H1 (cell line): ENCODE data around the gene HIVEP3. TPM values are rescaled to one million over a fixed set of nuclear protein-coding genes. Genes with fewer than 3 reads are reported as not detected.

Source experiments
- GABPA ChIP-seq: IDR thresholded peaks from 2 replicates; pipeline ENCODE4 v1.6.1; 2011; ENCODE audit warnings: mild to moderate bottlenecking, low read length, moderate library complexity, borderline replicate concordance; ENCODE audit not compliant: insufficient read depth
- POLR2AphosphoS5 ChIP-seq: IDR thresholded peaks from 2 replicates; pipeline ENCODE4 v1.6.1; 2011; ENCODE audit warnings: low read depth, low read length
- TAF1 ChIP-seq: IDR thresholded peaks from 2 replicates; pipeline ENCODE4 v1.6.1; 2011; ENCODE audit warnings: mild to moderate bottlenecking, low read depth, low read length
- YY1 ChIP-seq: IDR thresholded peaks from 2 replicates; pipeline ENCODE4 v1.6.1; 2011; ENCODE audit warnings: low read depth, mild to moderate bottlenecking, low read length
- polyA plus RNA-seq, 7 experiments: library from polyadenylated mRNA; depleted of rRNA in 3 of 7; stranded (reverse) in 5 of 7; unstranded in 2 of 7; fragments of >200 nt in 5 of 7; fragments of 200-250 nt in 2 of 7; gene quantifications; 1 replicate in 5 of 7; 2 replicates in 1 of 7; 4 replicates in 1 of 7; pipeline versions ENCODE4 v1.2.1 to v1.2.3, GENCODE V29; 2011 to 2013; ENCODE audit warnings: missing spikeins in 2 of 7, mixed read lengths in 2 of 7
- total RNA-seq: library from RNA; stranded (reverse); fragmentation: NEBNext Ultra II Directional; extraction: Animal tissue kit (Norgen Biotek cat#: 25700); gene quantifications from 2 replicates; pipeline ENCODE4 v1.2.1, GENCODE V29; 2021
- TF ChIP-seq, protein P1 (sequence below): IDR thresholded peaks from 2 replicates; pipeline ENCODE4 v1.6.1; 2012; ENCODE audit warnings: low read length, inconsistent platforms

The HIVEP3 gene
- total and polyA plus RNA-seq, 2 of the 8 experiments (the other 6 are each of a cell fraction or from before 2014, with no cell fraction given): 0.24 to 0.69 TPM

GRCh38 chr1:41547781-41548560 is 370.8 kb downstream of the HIVEP3 start (continued):
- TF ChIP-seq TAF1 (no peak), POLR2AphosphoS5 (no peak), GABPA (no peak), YY1 (no peak)
- TF ChIP-seq, protein P1, sequence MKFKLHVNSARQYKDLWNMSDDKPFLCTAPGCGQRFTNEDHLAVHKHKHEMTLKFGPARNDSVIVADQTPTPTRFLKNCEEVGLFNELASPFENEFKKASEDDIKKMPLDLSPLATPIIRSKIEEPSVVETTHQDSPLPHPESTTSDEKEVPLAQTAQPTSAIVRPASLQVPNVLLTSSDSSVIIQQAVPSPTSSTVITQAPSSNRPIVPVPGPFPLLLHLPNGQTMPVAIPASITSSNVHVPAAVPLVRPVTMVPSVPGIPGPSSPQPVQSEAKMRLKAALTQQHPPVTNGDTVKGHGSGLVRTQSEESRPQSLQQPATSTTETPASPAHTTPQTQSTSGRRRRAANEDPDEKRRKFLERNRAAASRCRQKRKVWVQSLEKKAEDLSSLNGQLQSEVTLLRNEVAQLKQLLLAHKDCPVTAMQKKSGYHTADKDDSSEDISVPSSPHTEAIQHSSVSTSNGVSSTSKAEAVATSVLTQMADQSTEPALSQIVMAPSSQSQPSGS: no peak
